H1 (cell line): Measurements from ENCODE around the gene PRKN. TPM values are rescaled to one million over a fixed set of nuclear protein-coding genes. Genes with fewer than 3 reads are reported as not detected.

Source experiments
- CTCF ChIA-PET: fragments of 300-600 bp; sonication (Branson Sonifier 250); formaldehyde crosslinking; loops from one replicate; lab custom pipeline; 2021; ENCODE audit not compliant: partially characterized antibody; lab: Charles Lee
- POLR2A ChIA-PET: fragments of 300-600 bp; sonication (Branson Sonifier 250); formaldehyde crosslinking; loops from one replicate; lab custom pipeline; 2021; ENCODE audit warnings: inconsistent platforms; ENCODE audit not compliant: partially characterized antibody; lab: Charles Lee
- DNase-seq, 2 experiments: peaks; one replicate each; pipeline versions ENCODE4 v3.0.0 to v3.0.0-alpha.2; 2010 to 2022; ENCODE audit warnings: low spot score in 2 of 2, low read depth in 1 of 2, mixed read lengths in 1 of 2
- FAIRE-seq: peaks from 2 replicates; lab custom pipeline; 2011; peaks lifted over from hg19 to GRCh38; lab: Jason Lieb, UNC
- H2AFZ ChIP-seq: 2 replicates; pipeline ENCODE4 v1.8.1; 2012; ENCODE audit warnings: low read length, inconsistent platforms
- H2AK5ac ChIP-seq: 2 replicates; pipeline ENCODE4 v1.6.1; 2013; ENCODE audit warnings: low read depth, low read length
- H2BK120ac ChIP-seq: replicated peaks from 2 replicates; pipeline ENCODE3; 2013; ENCODE audit warnings: low read depth, low read length, inconsistent platforms
- H2BK12ac ChIP-seq: 2 replicates; pipeline ENCODE4 v1.6.1; 2013; ENCODE audit warnings: low read depth, low read length
- H2BK15ac ChIP-seq: 2 replicates; pipeline ENCODE4 v1.6.1; 2013; ENCODE audit warnings: low read length
- H2BK20ac ChIP-seq: 2 replicates; pipeline ENCODE4 v1.6.1; 2013; ENCODE audit warnings: low read length
- H2BK5ac ChIP-seq: 2 replicates; pipeline ENCODE4 v1.6.1; 2013; ENCODE audit warnings: low read depth, low read length
- H3K14ac ChIP-seq: 2 replicates; pipeline ENCODE4 v1.6.1; 2013; ENCODE audit warnings: inconsistent platforms; ENCODE audit not compliant: insufficient read length
- H3K18ac ChIP-seq: 2 replicates; pipeline ENCODE4 v1.6.1; 2013; ENCODE audit warnings: low read length; ENCODE audit errors: extremely low read depth
- H3K23ac ChIP-seq: 2 replicates; pipeline ENCODE4 v1.6.1; 2013; ENCODE audit warnings: inconsistent platforms; ENCODE audit not compliant: insufficient read length
- H3K23me2 ChIP-seq: 2 replicates; pipeline ENCODE4 v1.6.1; 2013; ENCODE audit warnings: low read depth, low read length
- H3K27ac ChIP-seq: 2 replicates; pipeline ENCODE4 v1.6.1; 2011; ENCODE audit warnings: low read depth, low read length, inconsistent platforms
- H3K27me3 ChIP-seq, 4 experiments: replicated peaks in 1 of 4; 1 replicate in 1 of 4; 2 replicates in 3 of 4; pipeline versions ENCODE4 v1.6.1 to v1.8.1; 2011 to 2013; ENCODE audit warnings: low read length in 3 of 4, mild to moderate bottlenecking in 3 of 4, inconsistent platforms in 2 of 4, mixed read lengths in 2 of 4, moderate library complexity in 1 of 4; ENCODE audit not compliant: control insufficient read depth in 3 of 4, insufficient read depth in 3 of 4; ENCODE audit errors: extremely low read depth in 1 of 4
- H3K36me3 ChIP-seq, 4 experiments: 2 replicates each; pipeline versions ENCODE4 v1.6.1 to v1.8.1; 2011 to 2013; ENCODE audit warnings: mild to moderate bottlenecking in 4 of 4, low read length in 3 of 4, moderate library complexity in 2 of 4, control low read depth in 1 of 4, inconsistent platforms in 1 of 4; ENCODE audit not compliant: insufficient read depth in 4 of 4, control insufficient read depth in 2 of 4
- H3K4ac ChIP-seq: replicated peaks from 2 replicates; pipeline ENCODE3; 2013; ENCODE audit warnings: low read length, low read depth, mixed read lengths, inconsistent platforms; ENCODE audit not compliant: insufficient read length
- H3K4me1 ChIP-seq, 4 experiments: replicated peaks in 1 of 4; 1 replicate in 1 of 4; 2 replicates in 3 of 4; pipeline versions ENCODE4 v1.6.1 to v1.8.1; 2011 to 2013; ENCODE audit warnings: low read length in 3 of 4, inconsistent platforms in 2 of 4, mixed read lengths in 1 of 4; ENCODE audit not compliant: insufficient read depth in 4 of 4, control insufficient read depth in 3 of 4
- H3K4me2 ChIP-seq, 2 experiments: 2 replicates each; pipeline versions ENCODE4 v1.6.1 to v1.8.1; 2011 to 2013; ENCODE audit warnings: low read depth in 2 of 2, low read length in 2 of 2, control low read depth in 1 of 2, inconsistent platforms in 1 of 2, mild to moderate bottlenecking in 1 of 2; ENCODE audit not compliant: insufficient read depth in 1 of 2
- H3K4me3 ChIP-seq, 4 experiments: fragments of 200-600, 300-600 bp in 1 of 4; sonication (generic), shearing (Covaris generic), sonication (Bioruptor Twin) in 1 of 4; 2 replicates each; pipeline versions ENCODE4 v1.5.1 to v1.8.1; 2011 to 2016; ENCODE audit warnings: low read length in 4 of 4, low read depth in 3 of 4, control low read depth in 2 of 4, inconsistent platforms in 2 of 4, mild to moderate bottlenecking in 2 of 4, mixed read lengths in 1 of 4, moderate library complexity in 1 of 4; ENCODE audit not compliant: insufficient read depth in 2 of 4; ENCODE audit errors: extremely low read depth in 1 of 4
- H3K56ac ChIP-seq: replicated peaks from 2 replicates; pipeline ENCODE3; 2013; ENCODE audit warnings: low read depth, mild to moderate bottlenecking, mixed read lengths, low read length, inconsistent platforms; ENCODE audit not compliant: insufficient read length
- H3K79me1 ChIP-seq: 2 replicates; pipeline ENCODE4 v1.6.1; 2013; ENCODE audit warnings: low read depth, low read length, control low read depth
- H3K79me2 ChIP-seq, 2 experiments: 2 replicates each; pipeline versions ENCODE4 v1.6.1 to v1.8.1; 2012 to 2013; ENCODE audit warnings: low read length in 2 of 2, mild to moderate bottlenecking in 2 of 2, inconsistent platforms in 1 of 2; ENCODE audit not compliant: insufficient read depth in 2 of 2, control insufficient read depth in 1 of 2
- H3K9ac ChIP-seq, 4 experiments: replicated peaks in 1 of 4; 1 replicate in 1 of 4; 2 replicates in 3 of 4; pipeline versions ENCODE4 v1.6.1 to v1.8.1; 2011 to 2013; ENCODE audit warnings: low read depth in 3 of 4, low read length in 3 of 4, control low read depth in 2 of 4, mild to moderate bottlenecking in 2 of 4, moderate library complexity in 2 of 4, inconsistent platforms in 1 of 4; ENCODE audit errors: extremely low read depth in 1 of 4
- H3K9me3 ChIP-seq, 2 experiments: 2 replicates each; pipeline versions ENCODE4 v1.6.1 to v1.8.1; 2012 to 2013; ENCODE audit warnings: mild to moderate bottlenecking in 2 of 2, moderate library complexity in 2 of 2, control low read depth in 1 of 2, inconsistent platforms in 1 of 2, low read depth in 1 of 2, low read length in 1 of 2, mixed read lengths in 1 of 2; ENCODE audit not compliant: insufficient read depth in 2 of 2
- H4K20me1 ChIP-seq, 2 experiments: replicated peaks in 1 of 2; 2 replicates each; pipeline versions ENCODE3 to v1.8.1; 2011 to 2013; ENCODE audit warnings: inconsistent platforms in 2 of 2, low read length in 2 of 2, mild to moderate bottlenecking in 1 of 2; ENCODE audit not compliant: insufficient read depth in 2 of 2, control insufficient read depth in 1 of 2
- H4K5ac ChIP-seq: 2 replicates; pipeline ENCODE4 v1.6.1; 2013; ENCODE audit warnings: low read length, low read depth, mixed read lengths, inconsistent platforms; ENCODE audit not compliant: insufficient read length
- H4K8ac ChIP-seq: 2 replicates; pipeline ENCODE4 v1.8.0; 2013; ENCODE audit warnings: mild to moderate bottlenecking, moderate library complexity, low read length, inconsistent platforms; ENCODE audit not compliant: insufficient read depth; ENCODE audit errors: extremely low read depth
- H4K91ac ChIP-seq: replicated peaks from 2 replicates; pipeline ENCODE3; 2013; ENCODE audit warnings: low read length, mixed read lengths, inconsistent platforms; ENCODE audit not compliant: insufficient read length
- BRCA1 ChIP-seq: IDR thresholded peaks from 2 replicates; pipeline ENCODE4 v1.6.1; 2012; ENCODE audit warnings: low read depth, low read length, improper control_type of control experiment
- CBX5 ChIP-seq: fragments of 300-800, 300-1000 bp; sonication (generic); IDR thresholded peaks from 2 replicates; pipeline ENCODE4 v1.7.1; 2016; ENCODE audit warnings: antibody characterized with exemption, low read length, low read depth
- CBX8 ChIP-seq: fragments of 300-800, 300-1000 bp; sonication (generic); IDR thresholded peaks from 2 replicates; pipeline ENCODE4 v1.7.1; 2016; ENCODE audit warnings: low read depth, low read length, borderline replicate concordance
- CTBP2 ChIP-seq: IDR thresholded peaks from 2 replicates; pipeline ENCODE4 v1.7.0; 2011; ENCODE audit warnings: borderline replicate concordance, mild to moderate bottlenecking, moderate library complexity, mixed read lengths, low read length; ENCODE audit not compliant: insufficient read depth, insufficient read length
- KDM1A ChIP-seq: fragments of 200-600, 300-600 bp; sonication (generic); IDR thresholded peaks from 2 replicates; pipeline ENCODE4 v1.7.1; 2016; ENCODE audit warnings: mild to moderate bottlenecking, low read length, borderline replicate concordance
- POLR2AphosphoS5 ChIP-seq: IDR thresholded peaks from 2 replicates; pipeline ENCODE4 v1.6.1; 2011; ENCODE audit warnings: low read depth, low read length
- TAF1 ChIP-seq: IDR thresholded peaks from 2 replicates; pipeline ENCODE4 v1.6.1; 2011; ENCODE audit warnings: mild to moderate bottlenecking, low read depth, low read length
- TBP ChIP-seq: IDR thresholded peaks from 2 replicates; pipeline ENCODE4 v1.6.1; 2011; ENCODE audit warnings: low read depth, low read length, improper control_type of control experiment
- YY1 ChIP-seq: IDR thresholded peaks from 2 replicates; pipeline ENCODE4 v1.6.1; 2011; ENCODE audit warnings: low read depth, mild to moderate bottlenecking, low read length
- WGBS, 2 experiments: shearing (Covaris generic) in 1 of 2; methylation state at CpG; one replicate each; pipeline versions ENCODE4 v1.1.6 to v1.1.7; 2013 to 2015; ENCODE audit warnings: low lambda C conversion rate in 2 of 2, mixed read lengths in 2 of 2, inconsistent platforms in 1 of 2, low coverage in 1 of 2, missing lambda C conversion rate in 1 of 2; ENCODE audit not compliant: insufficient replicate concordance in 2 of 2, insufficient coverage in 1 of 2, insufficient read length in 1 of 2; ENCODE audit errors: extremely low coverage in 1 of 2, missing lambda C conversion rate in 1 of 2; 5-methylcytosine and 5-hydroxymethylcytosine counted together
- polyA plus RNA-seq, 7 experiments: library from polyadenylated mRNA; depleted of rRNA in 3 of 7; stranded (reverse) in 5 of 7; unstranded in 2 of 7; fragments of >200 nt in 5 of 7; fragments of 200-250 nt in 2 of 7; gene quantifications; 1 replicate in 5 of 7; 2 replicates in 1 of 7; 4 replicates in 1 of 7; pipeline versions ENCODE4 v1.2.1 to v1.2.3, GENCODE V29; 2011 to 2013; ENCODE audit warnings: missing spikeins in 2 of 7, mixed read lengths in 2 of 7
- total RNA-seq: library from RNA; stranded (reverse); fragmentation: NEBNext Ultra II Directional; extraction: Animal tissue kit (Norgen Biotek cat#: 25700); gene quantifications from 2 replicates; pipeline ENCODE4 v1.2.1, GENCODE V29; 2021

The PRKN gene
- total and polyA plus RNA-seq, 2 of the 8 experiments (the other 6 are each of a cell fraction or from before 2014, with no cell fraction given) = 0.13 to 0.29 TPM

- no peaks in the 10 kb centered on the region for H3K79me2 ChIP-seq
- 92% methylated on average over 6 of the region's 6 CpGs; no CpG with 5 or more reads in 1 of the 2 experiments for WGBS, 2 experiments
- H3K4ac ChIP-seq = no peak overlapping the region
- H2BK12ac ChIP-seq = no peak overlapping the region
- H3K14ac ChIP-seq = no peak overlapping the region
- H3K23me2 ChIP-seq = no peaks in the 10 kb centered on the region
- H4K8ac ChIP-seq = no peak overlapping the region
- no peak overlapping the region for H4K91ac ChIP-seq
- H3K4me2 ChIP-seq = no peak overlapping the region
- H2BK5ac ChIP-seq = no peak overlapping the region
- CTCF ChIA-PET = interaction anchor here (1.3 kb wide), 2 partner anchors 82 to 92 kb away, joined by 3 read pairs; no protein-coding TSS in a partner anchor
- H3K27me3 ChIP-seq = peaks cover 0 to 1% (median 0%) of the 10 kb centered on the region in 4 experiments; a peak in 1 of 7 replicates
- no peak overlapping the region for H2AFZ ChIP-seq
- H3K23ac ChIP-seq = no peak overlapping the region
- no peaks in the 10 kb centered on the region for H3K9me3 ChIP-seq
- H3K18ac ChIP-seq = no peak overlapping the region
- no peak overlapping the region for H3K27ac ChIP-seq
- H4K20me1 ChIP-seq = no peaks in the 10 kb centered on the region
- no peak overlapping the region for H3K56ac ChIP-seq
- no peak overlapping the region for H2BK15ac ChIP-seq
- DNase-seq (no peak), FAIRE-seq (no peak)
- H3K9ac ChIP-seq = no peak overlapping the region
- no peaks in the 10 kb centered on the region for H3K4me1 ChIP-seq
- H2AK5ac ChIP-seq = no peak overlapping the region
- no peaks in the 10 kb centered on the region for H3K79me1 ChIP-seq
- POLR2A ChIA-PET = no interaction called here
- H2BK20ac ChIP-seq = no peak overlapping the region
- no peak overlapping the region for H2BK120ac ChIP-seq
- no peaks in the 10 kb centered on the region for H3K36me3 ChIP-seq
- no peak for TF ChIP-seq BRCA1
- TF ChIP-seq CTBP2 = no peak
- no peak for TF ChIP-seq CBX5
- TF ChIP-seq KDM1A = no peak
- no peak for TF ChIP-seq YY1
- no peak for TF ChIP-seq POLR2AphosphoS5
- TF ChIP-seq CBX8 = no peak
- TF ChIP-seq TAF1 = no peak
- no peak for TF ChIP-seq TBP
- H4K5ac ChIP-seq = no peak overlapping the region
- no peak overlapping the region for H3K4me3 ChIP-seq
These were observed 809.4 kb downstream of the PRKN start for GRCh38 chr6:161918109-161918531.
